Loucy (cell line): ENCODE measurements around the gene AFAP1L1.

Experiments used
- H2AFZ ChIP-seq: fragments of 200-600 bp; sonication (generic); 2 replicates; pipeline ENCODE4 v1.6.0; 2016; ENCODE audit warnings: antibody characterized with exemption, mild to moderate bottlenecking, low read length, moderate library complexity
- H3F3A ChIP-seq: fragments of 200-600 bp; 2 replicates; pipeline ENCODE4 v1.6.0; 2016; ENCODE audit warnings: antibody characterized with exemption, low read depth, mild to moderate bottlenecking
- H3K27me3 ChIP-seq: fragments of 200-600 bp; sonication (generic); 2 replicates; pipeline ENCODE4 v1.6.1; 2014; ENCODE audit warnings: low read length, mild to moderate bottlenecking; ENCODE audit not compliant: insufficient read depth, poor library complexity, severe bottlenecking
- H3K36me3 ChIP-seq: fragments of 200-600 bp; sonication (generic); 2 replicates; pipeline ENCODE4 v1.6.1; 2016; ENCODE audit warnings: low read length; ENCODE audit not compliant: insufficient read depth
- H3K4me1 ChIP-seq: fragments of 200-600 bp; sonication (generic); 2 replicates; pipeline ENCODE4 v1.5.1; 2014; ENCODE audit warnings: low read length, mild to moderate bottlenecking; ENCODE audit not compliant: insufficient read depth, poor library complexity, severe bottlenecking
- H3K4me2 ChIP-seq: fragments of 200-600 bp; sonication (generic); 2 replicates; pipeline ENCODE4 v1.6.0; 2014; ENCODE audit warnings: antibody characterized with exemption, low read length, low read depth, mild to moderate bottlenecking; ENCODE audit not compliant: poor library complexity, severe bottlenecking
- H3K4me3 ChIP-seq: fragments of 200-600 bp; sonication (generic); 2 replicates; pipeline ENCODE4 v1.5.1; 2014; ENCODE audit warnings: low read length, mild to moderate bottlenecking, mixed read lengths; ENCODE audit not compliant: poor library complexity, severe bottlenecking
- H3K79me2 ChIP-seq: fragments of 200-600 bp; sonication (generic); 2 replicates; pipeline ENCODE4 v1.6.1; 2014; ENCODE audit warnings: low read length; ENCODE audit not compliant: insufficient read depth
- H3K9ac ChIP-seq: fragments of 200-600 bp; sonication (generic); 2 replicates; pipeline ENCODE4 v1.6.0; 2014; ENCODE audit warnings: mild to moderate bottlenecking, low read depth, low read length, moderate library complexity; ENCODE audit not compliant: poor library complexity, severe bottlenecking
- H3K9me2 ChIP-seq: fragments of 200-600 bp; sonication (generic); replicated peaks from 2 replicates; pipeline ENCODE4 v1.6.1; 2016; ENCODE audit warnings: low read depth, low read length, mixed read lengths
- H3K9me3 ChIP-seq: fragments of 200-600 bp; sonication (generic); 2 replicates; pipeline ENCODE4 v1.6.1; 2014; ENCODE audit warnings: mild to moderate bottlenecking, antibody characterized with exemption, low read length, low read depth; ENCODE audit not compliant: insufficient read depth
- H4K20me1 ChIP-seq: fragments of 200-600 bp; sonication (generic); 2 replicates; pipeline ENCODE4 v1.6.0; 2014; ENCODE audit warnings: antibody characterized with exemption, low read length, mild to moderate bottlenecking; ENCODE audit not compliant: insufficient read depth, poor library complexity, severe bottlenecking
- EZH2phosphoT487 ChIP-seq: fragments of 200-600 bp; IDR thresholded peaks from 2 replicates; pipeline ENCODE4 v1.6.1; 2018; ENCODE audit warnings: antibody characterized with exemption, mild to moderate bottlenecking, moderate library complexity, borderline replicate concordance
- TF ChIP-seq, protein P1 (sequence below): fragments of 200-600 bp; sonication (generic); conservative IDR thresholded peaks from 2 replicates; pipeline ENCODE4 v1.5.1; 2014; ENCODE audit warnings: mild to moderate bottlenecking, antibody characterized with exemption, low read length

AFAP1L1 gene

DNA sequence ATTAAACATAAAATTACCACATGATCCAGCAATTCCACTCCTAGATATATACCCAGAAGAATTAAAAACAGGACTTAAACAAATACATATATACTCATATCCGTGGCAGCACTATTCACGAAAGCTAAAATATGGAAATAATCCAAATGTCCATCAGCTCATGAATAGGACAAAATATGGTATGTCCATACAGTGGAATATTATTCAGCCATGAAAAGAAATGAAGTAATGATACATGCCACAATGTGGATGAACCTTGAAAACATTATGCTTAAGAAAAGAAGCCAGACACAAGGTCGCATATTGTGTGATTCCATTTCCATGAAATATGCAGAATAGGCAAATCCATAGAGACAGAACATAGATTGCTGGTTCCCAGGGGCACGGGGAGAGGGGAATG lies 24.8 kb upstream of the AFAP1L1 start:
- no peaks in the 10 kb centered on the region for H3K79me2 ChIP-seq
- H3K9me3 ChIP-seq: no peaks in the 10 kb centered on the region
- H3F3A ChIP-seq: no peaks in the 10 kb centered on the region
- no peak overlapping the region for H3K4me2 ChIP-seq
- H3K4me1 ChIP-seq: no peaks in the 10 kb centered on the region
- TF ChIP-seq, protein P1, sequence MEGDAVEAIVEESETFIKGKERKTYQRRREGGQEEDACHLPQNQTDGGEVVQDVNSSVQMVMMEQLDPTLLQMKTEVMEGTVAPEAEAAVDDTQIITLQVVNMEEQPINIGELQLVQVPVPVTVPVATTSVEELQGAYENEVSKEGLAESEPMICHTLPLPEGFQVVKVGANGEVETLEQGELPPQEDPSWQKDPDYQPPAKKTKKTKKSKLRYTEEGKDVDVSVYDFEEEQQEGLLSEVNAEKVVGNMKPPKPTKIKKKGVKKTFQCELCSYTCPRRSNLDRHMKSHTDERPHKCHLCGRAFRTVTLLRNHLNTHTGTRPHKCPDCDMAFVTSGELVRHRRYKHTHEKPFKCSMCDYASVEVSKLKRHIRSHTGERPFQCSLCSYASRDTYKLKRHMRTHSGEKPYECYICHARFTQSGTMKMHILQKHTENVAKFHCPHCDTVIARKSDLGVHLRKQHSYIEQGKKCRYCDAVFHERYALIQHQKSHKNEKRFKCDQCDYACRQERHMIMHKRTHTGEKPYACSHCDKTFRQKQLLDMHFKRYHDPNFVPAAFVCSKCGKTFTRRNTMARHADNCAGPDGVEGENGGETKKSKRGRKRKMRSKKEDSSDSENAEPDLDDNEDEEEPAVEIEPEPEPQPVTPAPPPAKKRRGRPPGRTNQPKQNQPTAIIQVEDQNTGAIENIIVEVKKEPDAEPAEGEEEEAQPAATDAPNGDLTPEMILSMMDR: no peak
- TF ChIP-seq EZH2phosphoT487: no peak
- no peaks in the 10 kb centered on the region for H3K9me2 ChIP-seq
- no peaks in the 10 kb centered on the region for H3K27me3 ChIP-seq
- H3K9ac ChIP-seq: no peak overlapping the region
- no peak overlapping the region for H2AFZ ChIP-seq
- H3K36me3 ChIP-seq: no peaks in the 10 kb centered on the region
- no peaks in the 10 kb centered on the region for H4K20me1 ChIP-seq
- H3K4me3 ChIP-seq: no peak overlapping the region

DNA sequence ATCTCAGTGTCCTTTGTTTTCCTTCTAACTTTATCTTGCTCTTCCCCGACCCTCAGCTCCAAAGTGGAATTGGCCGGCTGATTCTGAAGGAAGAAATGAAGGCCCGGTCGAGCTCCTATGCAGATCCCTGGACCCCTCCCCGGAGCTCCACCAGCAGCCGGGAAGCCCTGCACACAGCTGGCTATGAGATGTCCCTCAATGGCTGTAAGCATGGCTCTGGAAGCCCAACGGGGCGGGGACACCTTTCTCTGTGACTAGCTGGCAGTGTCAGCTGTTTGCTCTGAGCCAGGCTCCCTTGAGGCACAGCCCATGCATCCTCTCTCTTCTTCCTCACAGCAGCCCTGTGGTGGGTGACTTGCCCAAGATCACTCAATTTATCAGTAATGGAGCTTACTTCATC lies 23.9 kb upstream of the AFAP1L1 start:
- no peak overlapping the region for H3K4me3 ChIP-seq
- H3K27me3 ChIP-seq: no peaks in the 10 kb centered on the region
- no peaks in the 10 kb centered on the region for H3K4me1 ChIP-seq
- H3K9me2 ChIP-seq: no peaks in the 10 kb centered on the region
- no peak overlapping the region for H3K4me2 ChIP-seq
- H3K9me3 ChIP-seq: no peaks in the 10 kb centered on the region
- H3K79me2 ChIP-seq: no peaks in the 10 kb centered on the region
- H3K9ac ChIP-seq: no peak overlapping the region
- TF ChIP-seq, protein P1: no peak
- TF ChIP-seq EZH2phosphoT487: no peak
- H3F3A ChIP-seq: no peaks in the 10 kb centered on the region
- H3K36me3 ChIP-seq: no peaks in the 10 kb centered on the region
- no peak overlapping the region for H2AFZ ChIP-seq
- no peaks in the 10 kb centered on the region for H4K20me1 ChIP-seq

DNA sequence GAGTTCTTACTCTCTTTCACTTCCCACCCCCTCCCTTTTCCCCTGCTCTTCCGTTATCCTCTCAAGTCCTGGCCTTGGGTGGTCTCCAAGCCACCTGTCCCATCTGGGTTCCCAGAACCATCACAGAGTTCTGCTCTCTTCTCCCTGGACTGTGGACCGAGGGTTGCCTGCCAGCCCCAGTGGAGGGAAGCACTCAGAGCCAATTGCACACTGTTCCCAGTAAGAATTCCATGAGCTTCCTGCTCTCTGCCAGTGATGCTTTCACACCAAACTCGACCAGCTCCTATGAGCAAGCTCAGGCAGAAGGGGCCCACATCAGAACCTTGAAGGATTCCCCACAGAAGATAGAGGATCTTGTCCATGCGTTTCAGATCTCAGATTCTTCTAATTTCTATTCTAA lies 20.1 kb upstream of the AFAP1L1 start:
- Histone ChIP-seq H3K4me3 (no peak overlapping the region), H3K27me3 (no peaks in the 10 kb centered on the region), H3K9me2 (no peaks in the 10 kb centered on the region), H3K9me3 (no peaks in the 10 kb centered on the region), H4K20me1 (no peaks in the 10 kb centered on the region), H3K4me2 (no peak overlapping the region), H3F3A (no peaks in the 10 kb centered on the region), H3K79me2 (no peaks in the 10 kb centered on the region), H3K36me3 (no peaks in the 10 kb centered on the region), H2AFZ (no peak overlapping the region), H3K4me1 (no peaks in the 10 kb centered on the region), H3K9ac (no peak overlapping the region)
- TF ChIP-seq, protein P1: no peak
- no peak for TF ChIP-seq EZH2phosphoT487
